AG04450 (cell line): ENCODE results near the gene CADM2. TPM values are rescaled to one million over a fixed set of nuclear protein-coding genes. Genes with fewer than 3 reads are reported as not detected.

ENCODE experiments used
- CTCF ChIA-PET: fragments of 300-600, 350-600 bp; formaldehyde crosslinking; extraction: SDS; loops from one replicate; lab custom pipeline; 2022; ENCODE audit warnings: antibody characterized with exemption, inconsistent platforms; lab: Charles Lee
- POLR2A ChIA-PET: fragments of 350-600 bp; formaldehyde crosslinking; extraction: SDS; loops from one replicate; lab custom pipeline; 2021; ENCODE audit warnings: antibody characterized with exemption, inconsistent platforms; lab: Yijun Ruan, JAX
- DNase-seq: peaks from one replicate; pipeline ENCODE4 v3.0.0-alpha.2; 2011; ENCODE audit warnings: low read depth, low spot score
- H3K27ac ChIP-seq: one replicate; pipeline ENCODE4 v1.5.1; 2012; ENCODE audit warnings: low read depth, low read length, control low read depth
- H3K27me3 ChIP-seq: one replicate; pipeline ENCODE4 v1.6.0; 2012; ENCODE audit warnings: low read length; ENCODE audit not compliant: control insufficient read depth, insufficient read depth
- H3K4me3 ChIP-seq: 2 replicates; pipeline ENCODE4 v1.5.1; 2011; ENCODE audit warnings: mild to moderate bottlenecking, low read depth, low read length, control low read depth
- H3K9me3 ChIP-seq: 2 replicates; pipeline ENCODE4 v1.5.1; 2012; ENCODE audit warnings: low read length; ENCODE audit not compliant: control insufficient read depth, insufficient read depth
- CTCF ChIP-seq: IDR thresholded peaks from 2 replicates; pipeline ENCODE4 v1.5.1; 2011; ENCODE audit warnings: low read depth, low read length, control low read depth, inconsistent platforms
- polyA plus RNA-seq: library from polyadenylated mRNA; depleted of rRNA; stranded (reverse); fragments of >200 nt; gene quantifications from 2 replicates; pipeline ENCODE4 v1.2.3, GENCODE V29; 2011
- small RNA-seq: library from RNA; depleted of rRNA; stranded (forward); fragments of <200 nt; gene quantifications from one replicate; pipeline ENCODE3, GENCODE V24; 2012; ENCODE audit warnings: low read depth; ENCODE audit not compliant: insufficient read length

CADM2 gene
- polyA plus RNA-seq, 1 experiment: not detected

DNA sequence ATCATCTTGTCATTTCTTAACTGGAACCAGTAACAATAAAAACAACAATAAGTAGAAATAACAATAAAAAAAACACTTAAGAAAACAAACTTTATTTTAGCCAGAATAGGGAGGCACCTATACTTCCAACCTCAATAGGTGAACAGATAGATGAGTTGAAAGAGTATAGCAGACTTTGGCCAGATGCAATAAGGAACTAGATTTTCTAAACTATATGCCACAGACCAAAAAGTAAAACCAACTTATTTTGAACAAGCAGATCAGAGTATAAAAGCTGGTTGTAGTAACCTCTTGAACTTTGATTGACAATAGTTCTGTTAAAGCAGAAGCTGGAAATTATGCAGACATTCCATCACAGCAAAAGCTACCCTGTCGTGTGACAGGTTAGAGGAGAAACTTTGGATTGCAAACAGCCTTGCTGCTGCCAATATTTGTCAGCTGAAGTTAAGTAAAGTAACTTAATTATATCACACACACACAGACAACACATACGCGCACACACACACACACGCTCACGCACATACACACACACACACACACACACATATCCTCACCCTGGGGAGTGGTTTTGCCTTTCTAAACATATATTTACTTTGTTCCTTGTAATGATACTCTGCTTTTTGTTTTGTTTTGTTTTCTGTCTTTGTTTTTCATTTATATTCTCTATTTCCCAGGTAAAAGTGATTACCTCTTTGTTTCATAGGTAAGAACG, 1128.5 kb downstream of the CADM2 start:
- DNase-seq: no peak
- H3K4me3 ChIP-seq: no peak overlapping the region
- ChIA-PET POLR2A (no interaction called here), CTCF (no interaction called here)
- peaks cover 18% of the 10 kb centered on the region for H3K9me3 ChIP-seq
- H3K27me3 ChIP-seq: no peaks in the 10 kb centered on the region
- TF ChIP-seq CTCF: no peak
- no peak overlapping the region for H3K27ac ChIP-seq

DNA sequence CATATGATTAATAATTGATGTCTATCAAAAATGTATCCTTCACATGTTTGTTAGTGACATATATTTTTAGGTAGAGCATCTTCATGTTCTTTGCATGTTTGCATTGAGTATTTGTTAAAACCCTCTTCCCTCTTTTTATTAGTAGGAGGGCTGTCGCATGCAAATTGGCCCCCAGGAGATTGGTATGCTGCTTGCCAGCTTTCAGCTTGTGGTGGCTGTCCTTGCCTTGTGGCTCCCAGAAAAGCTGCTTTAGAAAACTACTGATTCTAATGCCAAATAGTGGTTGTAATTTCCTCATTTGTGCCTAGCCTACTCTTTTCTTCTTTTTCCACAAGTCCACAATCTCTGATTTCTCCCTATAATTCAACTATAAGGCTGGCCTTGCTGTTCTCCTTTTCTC, 1145.4 kb downstream of the CADM2 start:
- no peak for TF ChIP-seq CTCF
- Histone ChIP-seq H3K27me3 (no peaks in the 10 kb centered on the region), H3K9me3 (0 out of 2 replicates have a peak, but pooled peaks cover 2% of the 10 kb centered on the region), H3K27ac (no peak overlapping the region), H3K4me3 (no peak overlapping the region)
- ChIA-PET POLR2A (no interaction called here), CTCF (no interaction called here)
- DNase-seq: no peak

- Histone ChIP-seq H3K27ac (no peak overlapping the region), H3K4me3 (no peak overlapping the region), H3K9me3 (peaks cover 5% of the 10 kb centered on the region; the same call in 1 of the 2 replicates), H3K27me3 (no peaks in the 10 kb centered on the region)
- no peak for TF ChIP-seq CTCF
- ChIA-PET POLR2A (no interaction called here), CTCF (no interaction called here)
- no peak for DNase-seq
These were observed 1150.6 kb downstream of the CADM2 start for GRCh38 chr3:86109434-86109833.

Small RNA genes lying within 50 kb of the gene (small RNA-seq; reads per million reads assigned to genes)
- not detected for gene MIR5688
